Urothelium cell line (cell line): ENCODE measurements around the gene TNIK.

ENCODE experiments used
- DNase-seq: peaks from one replicate; pipeline ENCODE4 v3.0.0; 2011; ENCODE audit warnings: low spot score, mixed read lengths
- FAIRE-seq: peaks from 2 replicates; lab custom pipeline; 2011; peaks lifted over from hg19 to GRCh38; lab: Jason Lieb, UNC

TNIK gene

GRCh38 chr3:171157286-171157685, 302.9 kb downstream of the TNIK start:
- DNase-seq (no peak), FAIRE-seq (no peak)

- no peak for FAIRE-seq
- peak; percentile 12 for DNase-seq
Observed at GRCh38 chr3:171156401-171157010, 303.7 kb downstream of the TNIK start.

DNA sequence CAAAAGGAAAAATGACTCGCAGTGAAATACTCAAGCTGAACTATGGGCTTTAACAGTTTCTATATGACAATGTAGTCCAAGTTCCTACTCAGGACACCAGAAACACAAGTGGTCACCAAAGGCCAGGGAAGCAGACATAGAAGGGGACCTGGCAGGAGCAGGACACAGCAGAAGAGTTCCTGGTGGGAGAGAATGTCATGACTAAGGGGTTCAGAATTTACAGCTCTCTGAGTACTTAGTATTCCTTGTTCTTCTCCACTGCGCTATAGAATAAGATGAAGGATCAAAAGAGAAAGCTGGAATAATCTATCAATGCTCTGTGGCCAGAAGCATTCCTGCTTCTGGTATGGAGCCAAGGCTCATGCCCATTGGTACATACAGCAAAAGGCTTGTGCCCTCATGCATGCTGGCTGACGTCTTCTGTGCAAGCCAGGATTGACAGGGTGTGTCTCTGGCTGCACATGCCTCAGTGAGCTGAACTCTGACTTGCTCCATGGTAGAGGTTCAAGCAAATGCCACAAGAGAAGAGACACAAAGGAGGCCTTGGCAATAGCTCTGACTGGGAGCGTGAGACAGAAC, 305.0 kb downstream of the TNIK start:
- FAIRE-seq (no peak), DNase-seq (no peak)

GRCh38 chr3:171150945-171151344, 309.3 kb downstream of the TNIK start:
- FAIRE-seq (no peak), DNase-seq (no peak)

DNA sequence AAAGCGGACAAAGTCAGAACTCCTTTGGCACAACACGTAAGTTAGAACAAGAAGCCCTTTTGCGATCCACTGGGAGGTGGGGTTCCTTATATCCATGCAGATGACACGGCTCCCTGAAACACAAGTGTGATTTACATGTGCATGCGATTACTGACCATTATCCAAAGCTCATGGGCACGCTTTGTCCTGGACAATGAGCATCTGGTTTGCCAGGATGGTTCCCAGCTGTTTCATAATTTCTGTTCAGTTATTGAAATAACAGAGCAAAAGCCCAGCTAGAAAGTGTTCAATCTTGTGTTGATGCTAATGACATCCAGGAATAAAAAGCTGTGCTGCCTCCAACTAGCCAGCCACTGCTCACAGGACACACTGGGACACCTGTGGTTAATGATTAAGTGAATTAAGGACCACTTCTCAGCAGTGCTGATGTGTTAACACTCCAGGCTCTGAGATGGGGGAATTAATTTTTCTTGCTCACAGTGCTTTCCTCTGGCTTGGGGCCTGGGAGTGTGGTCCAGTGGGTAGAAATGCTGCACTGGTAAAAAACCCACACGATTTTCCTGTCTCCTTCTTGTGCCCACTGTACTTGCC, 310.6 kb downstream of the TNIK start:
- FAIRE-seq (no peak), DNase-seq (no peak)

GRCh38 chr3:171145798-171146197, 314.4 kb downstream of the TNIK start:
- DNase-seq (no peak), FAIRE-seq (no peak)

- FAIRE-seq = no peak
- DNase-seq = no peak
Observed at GRCh38 chr3:171142985-171143384, 317.2 kb downstream of the TNIK start.

DNA sequence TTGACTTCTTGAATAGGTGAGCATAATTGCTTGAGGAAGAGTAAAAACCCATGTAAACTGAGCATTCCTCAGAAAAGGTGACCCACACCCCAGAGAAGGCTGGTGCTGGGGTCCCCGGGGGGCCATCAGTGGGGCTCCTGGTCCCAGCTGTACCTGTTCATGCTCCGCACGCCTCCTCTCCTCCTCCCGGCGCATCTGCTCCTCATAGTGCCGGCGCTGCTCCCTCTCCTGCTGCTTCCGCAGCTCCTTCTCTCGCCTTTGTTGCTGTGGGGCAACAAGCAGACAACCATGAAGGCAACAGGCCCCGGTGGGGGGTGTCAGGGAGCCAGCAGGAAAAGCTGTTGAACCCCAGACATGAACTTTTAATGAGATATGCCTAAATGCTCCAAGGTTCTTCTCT, 320.0 kb downstream of the TNIK start:
- DNase-seq = no peak

GRCh38 chr3:171138027-171138426, 322.2 kb downstream of the TNIK start:
- DNase-seq = no peak
- no peak for FAIRE-seq

More for the DNA sequence above, 320.0 kb downstream of the TNIK start:
- no peak for FAIRE-seq

DNA sequence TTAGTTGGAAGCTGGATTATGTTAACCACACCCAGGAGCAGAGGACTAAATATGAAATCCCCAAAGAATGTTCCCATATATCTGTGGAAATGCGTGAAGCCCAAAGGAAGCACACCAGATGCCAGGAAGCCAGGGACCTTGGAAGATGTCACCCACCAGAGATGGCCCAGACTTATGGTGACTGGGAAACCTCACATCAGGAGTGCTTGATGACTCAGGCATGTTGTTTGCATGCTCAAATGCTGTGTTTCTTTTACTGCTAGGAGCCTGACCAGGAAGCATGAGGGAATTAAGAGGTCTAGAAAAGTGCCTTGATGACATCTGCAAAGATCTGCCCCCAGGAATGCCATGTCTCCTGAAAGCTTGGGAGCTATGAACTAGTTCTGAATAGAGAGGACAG, 324.7 kb downstream of the TNIK start:
- FAIRE-seq = no peak

GRCh38 chr3:171133796-171134569, 326.2 kb downstream of the TNIK start:
- no peak for FAIRE-seq
- no peak for DNase-seq

More for the DNA sequence above, 324.7 kb downstream of the TNIK start:
- no peak for DNase-seq

DNA sequence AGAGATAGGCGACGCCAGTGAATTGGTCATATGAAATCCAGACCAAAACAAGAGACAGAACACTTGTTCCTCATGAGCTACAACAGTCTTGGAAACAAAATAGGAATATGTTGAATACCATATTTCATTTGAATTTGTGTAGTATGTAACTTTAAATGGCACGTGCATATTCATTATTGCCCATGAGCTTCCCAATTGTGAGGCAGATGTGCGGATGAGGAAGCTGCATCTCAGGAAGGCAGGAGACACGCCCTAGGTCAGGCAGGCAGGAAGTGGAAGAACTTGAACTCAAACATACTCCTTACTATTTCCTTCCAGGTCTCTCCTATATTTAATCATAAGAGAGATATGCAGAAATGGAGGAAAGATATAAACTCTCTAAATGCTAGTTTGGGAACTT, 326.9 kb downstream of the TNIK start:
- DNase-seq = no peak
- no peak for FAIRE-seq

DNA sequence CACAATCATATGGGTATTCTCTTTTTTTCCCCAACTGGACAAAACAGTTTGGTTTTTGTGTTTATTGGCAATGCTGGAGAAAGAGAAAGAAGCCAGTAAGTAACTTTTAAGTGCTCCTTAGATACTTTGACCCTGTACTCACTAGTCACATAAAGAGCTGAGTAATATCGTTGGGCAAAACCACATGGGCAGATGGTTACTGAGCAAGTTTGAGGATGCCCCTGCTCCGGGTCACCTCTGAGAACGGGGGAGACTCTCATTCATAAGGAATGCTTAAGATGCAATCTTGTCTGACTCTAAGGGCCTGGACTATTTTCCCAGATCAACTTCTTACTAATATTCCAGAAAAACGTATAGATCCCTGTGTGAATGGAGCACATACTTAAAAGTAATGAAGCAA, 327.3 kb downstream of the TNIK start:
- FAIRE-seq = no peak
- no peak for DNase-seq

DNA sequence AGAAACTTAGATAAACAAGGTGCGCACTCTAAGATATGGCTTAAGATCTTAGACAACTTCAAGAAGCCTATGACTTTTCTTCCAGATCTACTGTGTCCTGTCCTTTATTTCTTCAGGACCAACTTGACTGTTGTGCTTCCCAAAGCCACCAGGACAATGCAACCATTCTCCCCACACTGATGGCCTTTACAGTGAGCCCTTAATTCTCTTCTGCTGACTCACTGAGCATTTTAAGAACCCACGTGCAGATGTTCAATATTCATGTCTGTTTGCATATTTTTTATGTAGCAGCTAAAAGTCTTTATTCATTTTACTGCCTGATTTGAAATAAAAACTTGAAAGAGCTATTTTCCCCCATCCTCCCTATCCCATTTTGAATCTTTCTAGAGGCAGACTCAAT, 330.4 kb downstream of the TNIK start:
- FAIRE-seq (no peak), DNase-seq (peak; percentile 31)

DNA sequence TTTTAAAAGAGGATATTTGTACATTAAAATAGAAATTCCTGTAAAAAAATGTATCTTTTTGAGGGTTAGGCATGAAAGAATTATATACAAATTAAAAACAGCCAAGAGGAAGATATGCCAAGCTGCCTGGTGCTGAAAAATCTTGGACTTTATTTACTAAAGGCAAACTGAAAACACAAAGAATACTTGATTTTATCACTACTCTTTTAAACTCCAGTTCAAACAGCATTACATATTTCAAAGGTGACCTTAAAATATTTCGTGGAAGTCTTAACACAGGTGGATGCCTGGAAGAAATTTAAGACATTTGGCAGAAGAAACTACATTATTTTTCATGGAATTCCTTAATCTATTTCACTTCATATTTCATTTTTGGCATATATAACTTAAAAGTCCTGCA, 332.6 kb downstream of the TNIK start:
- DNase-seq = no peak
- FAIRE-seq = no peak

- DNase-seq (no peak), FAIRE-seq (no peak)
Observed at GRCh38 chr3:171126478-171127209, 333.6 kb downstream of the TNIK start.

- FAIRE-seq (no peak), DNase-seq (no peak)
Observed at GRCh38 chr3:171125010-171125409, 335.2 kb downstream of the TNIK start.

- FAIRE-seq (no peak), DNase-seq (no peak)
Observed at GRCh38 chr3:171123915-171124314, 336.3 kb downstream of the TNIK start.

- DNase-seq (no peak), FAIRE-seq (no peak)
Observed at GRCh38 chr3:171122861-171123260, 337.3 kb downstream of the TNIK start.

DNA sequence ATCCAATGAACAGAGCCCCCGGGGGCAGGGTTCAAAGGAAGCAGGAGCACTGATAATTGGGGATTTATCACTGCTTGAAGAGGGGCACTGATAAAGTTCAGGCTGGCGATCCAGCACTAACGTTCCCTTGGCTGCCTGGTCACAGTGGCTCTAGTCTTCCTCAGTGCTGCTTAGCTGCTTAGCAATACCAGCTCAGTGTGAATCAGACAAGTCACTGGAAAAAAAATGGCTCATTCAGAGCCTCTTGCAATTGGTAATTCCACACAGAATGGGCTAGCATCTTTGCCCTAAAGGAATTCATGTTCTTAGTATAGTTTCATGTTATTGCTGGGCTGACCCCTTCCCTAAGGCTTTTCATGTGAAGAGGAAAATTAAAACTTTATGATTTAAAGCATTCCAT, 338.0 kb downstream of the TNIK start:
- FAIRE-seq (no peak), DNase-seq (no peak)

GRCh38 chr3:171121801-171122200, 338.4 kb downstream of the TNIK start:
- FAIRE-seq (no peak), DNase-seq (no peak)
